SK-N-SH treated with all-trans-retinoic acid at 6 μM for 48 hours (cell line): ENCODE results near the gene GUCY2F.

Experiments
- ATAC-seq: fragments of 200-7000 bp; cut with Tn5 transposase; 3 replicates; pipeline ENCODE4 v1.9.1; 2020; ENCODE audit warnings: mild to moderate bottlenecking, moderate library complexity
- BACH2 ChIP-seq: fragments of 250-450 bp; sonication (Bioruptor Pico); IDR thresholded peaks from 2 replicates; pipeline ENCODE4 v1.9.0; 2021; ENCODE audit warnings: mild to moderate bottlenecking, borderline replicate concordance
- CREB5 ChIP-seq: fragments of 250-450 bp; sonication (Bioruptor Pico); IDR thresholded peaks from 2 replicates; pipeline ENCODE4 v1.5.1; 2020; ENCODE audit warnings: low read depth, mild to moderate bottlenecking, moderate library complexity
- CSDC2 ChIP-seq: fragments of 250-450 bp; sonication (Bioruptor Pico); IDR thresholded peaks from 2 replicates; pipeline ENCODE4 v1.5.0; 2020; ENCODE audit warnings: mild to moderate bottlenecking, moderate library complexity
- CSRNP3 ChIP-seq: fragments of 250-450 bp; sonication (Bioruptor Pico); IDR thresholded peaks from 2 replicates; pipeline ENCODE4 v1.5.1; 2021; ENCODE audit warnings: mild to moderate bottlenecking, moderate library complexity
- ESRRG ChIP-seq: fragments of 250-450 bp; sonication (Bioruptor Pico); IDR thresholded peaks from 2 replicates; pipeline ENCODE4 v1.6.1; 2021; ENCODE audit warnings: mild to moderate bottlenecking
- GLIS3 ChIP-seq: fragments of 250-450 bp; sonication (Bioruptor Pico); IDR thresholded peaks from 2 replicates; pipeline ENCODE4 v1.5.0; 2020; ENCODE audit warnings: mild to moderate bottlenecking, moderate library complexity
- ISL1 ChIP-seq: fragments of 250-450 bp; sonication (Bioruptor Pico); IDR thresholded peaks from 2 replicates; pipeline ENCODE4 v2.1.2; 2022; ENCODE audit warnings: mild to moderate bottlenecking, moderate library complexity
- PATZ1 ChIP-seq: fragments of 250-450 bp; sonication (Bioruptor Pico); IDR thresholded peaks from 2 replicates; pipeline ENCODE4 v1.8.0; 2020; ENCODE audit warnings: mild to moderate bottlenecking, moderate library complexity, borderline replicate concordance
- POU6F1 ChIP-seq: fragments of 250-450 bp; sonication (Bioruptor Pico); IDR thresholded peaks from 2 replicates; pipeline ENCODE4 v1.8.0; 2021; ENCODE audit warnings: low read depth, mild to moderate bottlenecking, moderate library complexity, borderline replicate concordance
- PPARA ChIP-seq: fragments of 250-450 bp; sonication (Bioruptor Pico); IDR thresholded peaks from 2 replicates; pipeline ENCODE4 v1.5.0; 2020; ENCODE audit warnings: mild to moderate bottlenecking, borderline replicate concordance
- RARB ChIP-seq: fragments of 250-450 bp; sonication (Bioruptor Pico); IDR thresholded peaks from 2 replicates; pipeline ENCODE4 v1.8.0; 2021; ENCODE audit warnings: mild to moderate bottlenecking, moderate library complexity
- SNAI2 ChIP-seq: fragments of 250-450 bp; sonication (Bioruptor Pico); IDR thresholded peaks from 2 replicates; pipeline ENCODE4 v1.5.0; 2020; ENCODE audit warnings: mild to moderate bottlenecking, moderate library complexity
- TCF4 ChIP-seq: fragments of 250-450 bp; sonication (Bioruptor Pico); IDR thresholded peaks from 2 replicates; pipeline ENCODE4 v1.8.0; 2021; ENCODE audit warnings: mild to moderate bottlenecking, moderate library complexity, borderline replicate concordance
- TOX ChIP-seq: fragments of 250-450 bp; sonication (Bioruptor Pico); IDR thresholded peaks from 2 replicates; pipeline ENCODE4 v1.8.0; 2021; ENCODE audit warnings: mild to moderate bottlenecking, moderate library complexity, borderline replicate concordance
- TSHZ2 ChIP-seq: fragments of 250-450 bp; sonication (Bioruptor Pico); IDR thresholded peaks from 2 replicates; pipeline ENCODE4 v1.5.0; 2020; ENCODE audit warnings: mild to moderate bottlenecking, moderate library complexity
- ZC3H10 ChIP-seq: fragments of 250-450 bp; sonication (Bioruptor Pico); IDR thresholded peaks from 2 replicates; pipeline ENCODE4 v1.5.1; 2021; ENCODE audit warnings: mild to moderate bottlenecking, moderate library complexity
- ZFP3 ChIP-seq: fragments of 250-450 bp; sonication (Bioruptor Pico); IDR thresholded peaks from 2 replicates; pipeline ENCODE4 v1.5.0; 2020; ENCODE audit warnings: mild to moderate bottlenecking, moderate library complexity
- ZFP30 ChIP-seq: fragments of 450-650 bp; formaldehyde crosslinking; IDR thresholded peaks from 2 replicates; pipeline ENCODE4 v1.5.0; 2022; ENCODE audit warnings: mild to moderate bottlenecking, moderate library complexity
- ZNF565 ChIP-seq: fragments of 450-650 bp; formaldehyde crosslinking; conservative IDR thresholded peaks from 2 replicates; pipeline ENCODE4 v1.5.0; 2020; ENCODE audit warnings: low read depth, mild to moderate bottlenecking, moderate library complexity
- ZNF70 ChIP-seq: fragments of 450-650 bp; formaldehyde crosslinking; IDR thresholded peaks from 2 replicates; pipeline ENCODE4 v1.5.0; 2020; ENCODE audit warnings: mild to moderate bottlenecking, moderate library complexity
- ZNF8 ChIP-seq: fragments of 450-650 bp; formaldehyde crosslinking; IDR thresholded peaks from 2 replicates; pipeline ENCODE4 v1.5.0; 2020; ENCODE audit warnings: mild to moderate bottlenecking, moderate library complexity

Gene GUCY2F

GRCh38 chrX:109485470-109486340, 3.8 kb upstream of the GUCY2F start:
- no peak for TF ChIP-seq TCF4 (CRISPR knock-in tag)
- TF ChIP-seq GLIS3 = no peak
- no peak for TF ChIP-seq RARB (CRISPR knock-in tag)
- no peak for TF ChIP-seq ZFP3 (CRISPR knock-in tag)
- TF ChIP-seq POU6F1 (CRISPR knock-in tag) = no peak
- no peak for TF ChIP-seq BACH2
- no peak for TF ChIP-seq SNAI2 (CRISPR knock-in tag)
- TF ChIP-seq TOX = no peak
- TF ChIP-seq TSHZ2 (CRISPR knock-in tag) = no peak
- TF ChIP-seq CREB5 (CRISPR knock-in tag) = no peak
- no peak for TF ChIP-seq ZNF8 (CRISPR knock-in tag)
- no peak for TF ChIP-seq ISL1 (CRISPR knock-in tag)
- TF ChIP-seq ZNF70 (CRISPR knock-in tag) = no peak
- TF ChIP-seq ZNF565 (CRISPR knock-in tag) = no peak
- TF ChIP-seq ZC3H10 (CRISPR knock-in tag) = no peak
- no peak for TF ChIP-seq ESRRG (CRISPR knock-in tag)
- TF ChIP-seq PATZ1 = no peak
- ATAC-seq = peak; percentile 79

- no peak for TF ChIP-seq ZNF8 (CRISPR knock-in tag)
- TF ChIP-seq PPARA = no peak
- TF ChIP-seq TOX = no peak
- no peak for TF ChIP-seq TSHZ2 (CRISPR knock-in tag)
- no peak for TF ChIP-seq ZNF565 (CRISPR knock-in tag)
- no peak for TF ChIP-seq ZFP30 (CRISPR knock-in tag)
- TF ChIP-seq CREB5 (CRISPR knock-in tag) = no peak
- no peak for TF ChIP-seq SNAI2 (CRISPR knock-in tag)
- TF ChIP-seq CSRNP3 (CRISPR knock-in tag) = no peak
- no peak for TF ChIP-seq ZC3H10 (CRISPR knock-in tag)
- TF ChIP-seq BACH2 = no peak
- no peak for TF ChIP-seq POU6F1 (CRISPR knock-in tag)
- TF ChIP-seq ESRRG (CRISPR knock-in tag) = no peak
- no peak for TF ChIP-seq RARB (CRISPR knock-in tag)
- no peak for TF ChIP-seq GLIS3
- no peak for TF ChIP-seq CSDC2 (CRISPR knock-in tag)
- no peak for TF ChIP-seq ISL1 (CRISPR knock-in tag)
- TF ChIP-seq ZNF70 (CRISPR knock-in tag) = no peak
- no peak for ATAC-seq
These were observed 3.0 kb upstream of the GUCY2F start for GRCh38 chrX:109484886-109485285.
